ENCODE measurements around the gene PARD3. TPM values are rescaled to one million over a fixed set of nuclear protein-coding genes. Genes with fewer than 3 reads are reported as not detected.
A peak's percentile ranks its signal among the peaks of the same experiment; 100 is the strongest.

The PARD3 gene
- total RNA-seq, 1 donor from 2014 or later: 35.4 TPM

DNA sequence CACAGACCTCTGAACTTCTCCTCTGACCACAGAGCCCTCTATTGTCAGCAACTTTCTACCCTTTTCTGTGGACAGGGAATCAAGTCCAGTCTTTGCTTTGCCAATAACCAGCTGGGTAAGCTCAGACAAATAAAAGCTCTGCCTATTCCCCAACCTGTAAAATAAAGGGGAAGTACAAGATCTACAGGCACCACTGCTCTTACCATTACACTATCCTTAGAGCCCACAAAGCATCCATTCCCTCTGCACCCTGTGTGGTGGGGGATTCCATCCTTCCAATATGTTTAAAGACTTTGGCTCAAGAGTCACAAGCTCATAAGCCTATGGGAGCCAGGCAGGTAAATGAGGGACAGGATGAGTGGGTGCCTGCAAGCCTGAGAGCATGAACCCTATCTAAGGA is 88.2 kb downstream of the PARD3 start:
- Mint-ChIP-seq H3K36me3 (ENCODE audit: low read depth, unreplicated experiment) (no peaks in the 10 kb centered on the region), H3K9me3 (ENCODE audit: unreplicated experiment) (no peaks in the 10 kb centered on the region), H3K27me3 (ENCODE audit: low read depth, unreplicated experiment) (no peaks in the 10 kb centered on the region), H3K4me3 (ENCODE audit: unreplicated experiment) (no peak overlapping the region), H3K27ac (ENCODE audit: unreplicated experiment) (no peak overlapping the region), H3K4me1 (ENCODE audit: low read depth, unreplicated experiment) (peaks cover 30% of the 10 kb centered on the region)
- Histone ChIP-seq H3K27ac (ENCODE audit: low read depth, low read length) (no peak overlapping the region), H4K20me1 (ENCODE audit: insufficient read depth, low read length) (peaks cover 46% of the 10 kb centered on the region), H3K4me2 (ENCODE audit: low read length) (no peak overlapping the region), H3K9me3 (ENCODE audit: insufficient read depth, low read depth, low read length) (no peaks in the 10 kb centered on the region), H2AFZ (ENCODE audit: low read depth, low read length) (no peak overlapping the region), H3K9ac (ENCODE audit: low read length) (no peak overlapping the region), H3K4me1 (ENCODE audit: insufficient read depth, low read length) (peaks cover 7% of the 10 kb centered on the region), H3K27me3 (ENCODE audit: insufficient read depth, low read length) (no peaks in the 10 kb centered on the region), H3K4me3 (ENCODE audit: insufficient read depth, low read depth, low read length) (no peak overlapping the region), H3K36me3 (ENCODE audit: insufficient read depth, low read length) (no peaks in the 10 kb centered on the region), H3K79me2 (ENCODE audit: insufficient read depth, low read length) (peaks cover 30% of the 10 kb centered on the region)
- DNase-seq (ENCODE audit: low read depth) (no peak), FAIRE-seq (no peak)
- TF ChIP-seq, protein P1, sequence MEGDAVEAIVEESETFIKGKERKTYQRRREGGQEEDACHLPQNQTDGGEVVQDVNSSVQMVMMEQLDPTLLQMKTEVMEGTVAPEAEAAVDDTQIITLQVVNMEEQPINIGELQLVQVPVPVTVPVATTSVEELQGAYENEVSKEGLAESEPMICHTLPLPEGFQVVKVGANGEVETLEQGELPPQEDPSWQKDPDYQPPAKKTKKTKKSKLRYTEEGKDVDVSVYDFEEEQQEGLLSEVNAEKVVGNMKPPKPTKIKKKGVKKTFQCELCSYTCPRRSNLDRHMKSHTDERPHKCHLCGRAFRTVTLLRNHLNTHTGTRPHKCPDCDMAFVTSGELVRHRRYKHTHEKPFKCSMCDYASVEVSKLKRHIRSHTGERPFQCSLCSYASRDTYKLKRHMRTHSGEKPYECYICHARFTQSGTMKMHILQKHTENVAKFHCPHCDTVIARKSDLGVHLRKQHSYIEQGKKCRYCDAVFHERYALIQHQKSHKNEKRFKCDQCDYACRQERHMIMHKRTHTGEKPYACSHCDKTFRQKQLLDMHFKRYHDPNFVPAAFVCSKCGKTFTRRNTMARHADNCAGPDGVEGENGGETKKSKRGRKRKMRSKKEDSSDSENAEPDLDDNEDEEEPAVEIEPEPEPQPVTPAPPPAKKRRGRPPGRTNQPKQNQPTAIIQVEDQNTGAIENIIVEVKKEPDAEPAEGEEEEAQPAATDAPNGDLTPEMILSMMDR (IDR thresholded peaks at IDR 0.05; ENCODE audit: insufficient read depth, low read depth, low read length): no peak
- no peak for TF ChIP-seq EZH2 (IDR thresholded peaks at IDR 0.05; ENCODE audit: insufficient read depth, low read length)

DNA sequence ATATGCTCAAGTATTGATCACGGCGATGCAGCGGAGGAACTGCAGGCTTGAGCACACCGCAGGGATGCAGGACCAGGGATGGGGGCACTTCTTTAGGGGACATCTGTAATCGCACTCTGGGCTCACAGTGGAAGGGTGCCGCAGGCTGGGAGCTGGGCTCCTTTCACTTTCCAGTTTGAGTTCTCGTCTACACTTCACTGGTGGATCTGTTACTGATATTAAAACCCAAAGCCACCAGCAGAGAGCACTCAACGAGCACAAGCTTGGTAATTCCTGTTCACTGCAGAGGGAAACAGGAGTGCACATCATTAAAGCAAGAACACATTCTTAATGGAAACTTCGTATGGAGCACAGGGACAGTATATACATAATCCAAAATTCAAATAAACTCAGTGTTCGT is 91.3 kb downstream of the PARD3 start:
- H3K9ac ChIP-seq (ENCODE audit: low read length): no peak overlapping the region
- DNase-seq (ENCODE audit: low read depth): peak; percentile 42
- TF ChIP-seq EZH2 (IDR thresholded peaks at IDR 0.05; ENCODE audit: insufficient read depth, low read length): no peak
- TF ChIP-seq, protein P1 (IDR thresholded peaks at IDR 0.05; ENCODE audit: insufficient read depth, low read depth, low read length): peak; percentile 39
- H3K27ac ChIP-seq (ENCODE audit: low read depth, low read length): no peak overlapping the region
- Mint-ChIP-seq H3K36me3 (ENCODE audit: low read depth, unreplicated experiment) (no peaks in the 10 kb centered on the region), H3K9me3 (ENCODE audit: unreplicated experiment) (no peaks in the 10 kb centered on the region), H3K4me1 (ENCODE audit: low read depth, unreplicated experiment) (peaks cover 41% of the 10 kb centered on the region), H3K4me3 (ENCODE audit: unreplicated experiment) (no peak overlapping the region), H3K27me3 (ENCODE audit: low read depth, unreplicated experiment) (no peaks in the 10 kb centered on the region), H3K27ac (ENCODE audit: unreplicated experiment) (no peak overlapping the region)
- no peaks in the 10 kb centered on the region for H3K27me3 ChIP-seq (ENCODE audit: insufficient read depth, low read length)
- peaks cover 29% of the 10 kb centered on the region for H3K79me2 ChIP-seq (ENCODE audit: insufficient read depth, low read length)
- H4K20me1 ChIP-seq (ENCODE audit: insufficient read depth, low read length): peaks cover 44% of the 10 kb centered on the region
- peak overlapping the region; percentile 51 for H3K4me2 ChIP-seq (ENCODE audit: low read length)
- H3K4me1 ChIP-seq (ENCODE audit: insufficient read depth, low read length): peaks cover 19% of the 10 kb centered on the region
- H3K36me3 ChIP-seq (ENCODE audit: insufficient read depth, low read length): no peaks in the 10 kb centered on the region
- no peak overlapping the region for H3K4me3 ChIP-seq (ENCODE audit: insufficient read depth, low read depth, low read length)
- FAIRE-seq: no peak
- no peaks in the 10 kb centered on the region for H3K9me3 ChIP-seq (ENCODE audit: insufficient read depth, low read depth, low read length)
- no peak overlapping the region for H2AFZ ChIP-seq (ENCODE audit: low read depth, low read length)

DNA sequence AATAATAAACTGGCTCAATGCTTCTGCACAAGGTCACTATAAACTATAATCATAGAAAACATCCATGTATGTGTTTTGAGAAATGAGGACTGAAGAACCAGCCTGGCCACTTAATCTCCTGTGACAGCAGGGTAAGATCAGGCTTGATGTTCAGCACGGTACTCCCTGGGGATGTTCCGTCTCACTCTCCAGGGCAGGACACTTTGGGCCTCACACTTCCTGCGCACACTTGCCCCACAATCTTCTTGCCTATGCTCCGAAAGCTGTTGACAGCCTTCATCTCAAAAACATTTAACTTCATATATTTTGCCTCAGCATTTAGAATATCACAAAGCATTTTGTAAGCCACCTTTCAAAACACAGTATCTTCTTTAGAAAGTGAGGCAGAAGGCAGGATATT is 92.7 kb downstream of the PARD3 start:
- Histone ChIP-seq H3K36me3 (ENCODE audit: insufficient read depth, low read length) (no peaks in the 10 kb centered on the region), H3K79me2 (ENCODE audit: insufficient read depth, low read length) (peaks cover 29% of the 10 kb centered on the region), H3K4me1 (ENCODE audit: insufficient read depth, low read length) (peaks cover 19% of the 10 kb centered on the region), H4K20me1 (ENCODE audit: insufficient read depth, low read length) (peaks cover 46% of the 10 kb centered on the region), H3K4me2 (ENCODE audit: low read length) (no peak overlapping the region), H3K27ac (ENCODE audit: low read depth, low read length) (no peak overlapping the region), H3K4me3 (ENCODE audit: insufficient read depth, low read depth, low read length) (no peak overlapping the region), H3K9ac (ENCODE audit: low read length) (no peak overlapping the region), H3K27me3 (ENCODE audit: insufficient read depth, low read length) (no peaks in the 10 kb centered on the region), H2AFZ (ENCODE audit: low read depth, low read length) (no peak overlapping the region), H3K9me3 (ENCODE audit: insufficient read depth, low read depth, low read length) (no peaks in the 10 kb centered on the region)
- H3K27me3 Mint-ChIP-seq (ENCODE audit: low read depth, unreplicated experiment): no peaks in the 10 kb centered on the region
- no peak overlapping the region for H3K4me3 Mint-ChIP-seq (ENCODE audit: unreplicated experiment)
- no peaks in the 10 kb centered on the region for H3K9me3 Mint-ChIP-seq (ENCODE audit: unreplicated experiment)
- no peak overlapping the region for H3K27ac Mint-ChIP-seq (ENCODE audit: unreplicated experiment)
- H3K36me3 Mint-ChIP-seq (ENCODE audit: low read depth, unreplicated experiment): no peaks in the 10 kb centered on the region
- DNase-seq (ENCODE audit: low read depth) (no peak), FAIRE-seq (no peak)
- H3K4me1 Mint-ChIP-seq (ENCODE audit: low read depth, unreplicated experiment): peaks cover 38% of the 10 kb centered on the region
- TF ChIP-seq, protein P1 (IDR thresholded peaks at IDR 0.05; ENCODE audit: insufficient read depth, low read depth, low read length): no peak
- no peak for TF ChIP-seq EZH2 (IDR thresholded peaks at IDR 0.05; ENCODE audit: insufficient read depth, low read length)

Data from astrocyte (in vitro differentiated cells and primary cell).